ENCODE results near the gene KDELR1. TPM values are rescaled to one million over a fixed set of nuclear protein-coding genes. Genes with fewer than 3 reads are reported as not detected.

The KDELR1 gene
- total and polyA plus RNA-seq, 9 of the 15 experiments (the other 6 are each of a cell fraction or from before 2014, with no cell fraction given): 6.1 to 165 (median 58.5) TPM

GRCh38 chr19:48403606-48404005 lies 12.3 kb upstream of the KDELR1 start (continued):
- TF ChIP-seq, protein P1, sequence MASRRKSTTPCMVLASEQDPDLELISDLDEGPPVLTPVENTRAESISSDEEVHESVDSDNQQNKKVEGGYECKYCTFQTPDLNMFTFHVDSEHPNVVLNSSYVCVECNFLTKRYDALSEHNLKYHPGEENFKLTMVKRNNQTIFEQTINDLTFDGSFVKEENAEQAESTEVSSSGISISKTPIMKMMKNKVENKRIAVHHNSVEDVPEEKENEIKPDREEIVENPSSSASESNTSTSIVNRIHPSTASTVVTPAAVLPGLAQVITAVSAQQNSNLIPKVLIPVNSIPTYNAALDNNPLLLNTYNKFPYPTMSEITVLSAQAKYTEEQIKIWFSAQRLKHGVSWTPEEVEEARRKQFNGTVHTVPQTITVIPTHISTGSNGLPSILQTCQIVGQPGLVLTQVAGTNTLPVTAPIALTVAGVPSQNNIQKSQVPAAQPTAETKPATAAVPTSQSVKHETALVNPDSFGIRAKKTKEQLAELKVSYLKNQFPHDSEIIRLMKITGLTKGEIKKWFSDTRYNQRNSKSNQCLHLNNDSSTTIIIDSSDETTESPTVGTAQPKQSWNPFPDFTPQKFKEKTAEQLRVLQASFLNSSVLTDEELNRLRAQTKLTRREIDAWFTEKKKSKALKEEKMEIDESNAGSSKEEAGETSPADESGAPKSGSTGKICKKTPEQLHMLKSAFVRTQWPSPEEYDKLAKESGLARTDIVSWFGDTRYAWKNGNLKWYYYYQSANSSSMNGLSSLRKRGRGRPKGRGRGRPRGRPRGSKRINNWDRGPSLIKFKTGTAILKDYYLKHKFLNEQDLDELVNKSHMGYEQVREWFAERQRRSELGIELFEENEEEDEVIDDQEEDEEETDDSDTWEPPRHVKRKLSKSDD (conservative IDR thresholded peaks at IDR 0.05; ENCODE audit: low read length): no peak
- TF ChIP-seq BHLHE40 (IDR thresholded peaks at IDR 0.05; ENCODE audit: low read length): no peak
- no peak for TF ChIP-seq RNF2 (IDR thresholded peaks at IDR 0.05)
- TF ChIP-seq, protein P2, sequence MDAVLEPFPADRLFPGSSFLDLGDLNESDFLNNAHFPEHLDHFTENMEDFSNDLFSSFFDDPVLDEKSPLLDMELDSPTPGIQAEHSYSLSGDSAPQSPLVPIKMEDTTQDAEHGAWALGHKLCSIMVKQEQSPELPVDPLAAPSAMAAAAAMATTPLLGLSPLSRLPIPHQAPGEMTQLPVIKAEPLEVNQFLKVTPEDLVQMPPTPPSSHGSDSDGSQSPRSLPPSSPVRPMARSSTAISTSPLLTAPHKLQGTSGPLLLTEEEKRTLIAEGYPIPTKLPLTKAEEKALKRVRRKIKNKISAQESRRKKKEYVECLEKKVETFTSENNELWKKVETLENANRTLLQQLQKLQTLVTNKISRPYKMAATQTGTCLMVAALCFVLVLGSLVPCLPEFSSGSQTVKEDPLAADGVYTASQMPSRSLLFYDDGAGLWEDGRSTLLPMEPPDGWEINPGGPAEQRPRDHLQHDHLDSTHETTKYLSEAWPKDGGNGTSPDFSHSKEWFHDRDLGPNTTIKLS (IDR thresholded peaks at IDR 0.05; ENCODE audit: borderline replicate concordance, low read depth): peak; percentile 67; the same call in 1 of the 2 replicates
- no peak for TF ChIP-seq ETS2 (tag; IDR thresholded peaks at IDR 0.05; ENCODE audit: borderline replicate concordance, poor library complexity, severe bottlenecking)
- TF ChIP-seq NFATC3 (IDR thresholded peaks at IDR 0.05): no peak
- TF ChIP-seq ELF1 (tag; IDR thresholded peaks at IDR 0.05): 0 out of 2 replicates have a peak, but pooled peaks have one; percentile 33
- TF ChIP-seq TRIM28 (IDR thresholded peaks at IDR 0.05): no peak
- TF ChIP-seq RHOXF2B (CRISPR knock-in tag; conservative IDR thresholded peaks at IDR 0.05): no peak
- no peak for TF ChIP-seq SRSF7 (optimal IDR thresholded peaks at IDR 0.05; ENCODE audit: low read depth, low read length)
- TF ChIP-seq EP400 (IDR thresholded peaks at IDR 0.05): no peak
- no peak for TF ChIP-seq BCOR (IDR thresholded peaks at IDR 0.05)
- no peak for TF ChIP-seq ZNF583 (CRISPR knock-in tag; IDR thresholded peaks at IDR 0.05)
- peak; percentile 91 for TF ChIP-seq PRDM10 (IDR thresholded peaks at IDR 0.05; ENCODE audit: partially characterized antibody)
- TF ChIP-seq ZBED1 (IDR thresholded peaks at IDR 0.05): no peak
- no peak for TF ChIP-seq NR0B1 (IDR thresholded peaks at IDR 0.05; ENCODE audit: partially characterized antibody)
- TF ChIP-seq HCFC1 (IDR thresholded peaks at IDR 0.05; ENCODE audit: low read depth, low read length): peak; percentile 96
- TF ChIP-seq, protein P3, sequence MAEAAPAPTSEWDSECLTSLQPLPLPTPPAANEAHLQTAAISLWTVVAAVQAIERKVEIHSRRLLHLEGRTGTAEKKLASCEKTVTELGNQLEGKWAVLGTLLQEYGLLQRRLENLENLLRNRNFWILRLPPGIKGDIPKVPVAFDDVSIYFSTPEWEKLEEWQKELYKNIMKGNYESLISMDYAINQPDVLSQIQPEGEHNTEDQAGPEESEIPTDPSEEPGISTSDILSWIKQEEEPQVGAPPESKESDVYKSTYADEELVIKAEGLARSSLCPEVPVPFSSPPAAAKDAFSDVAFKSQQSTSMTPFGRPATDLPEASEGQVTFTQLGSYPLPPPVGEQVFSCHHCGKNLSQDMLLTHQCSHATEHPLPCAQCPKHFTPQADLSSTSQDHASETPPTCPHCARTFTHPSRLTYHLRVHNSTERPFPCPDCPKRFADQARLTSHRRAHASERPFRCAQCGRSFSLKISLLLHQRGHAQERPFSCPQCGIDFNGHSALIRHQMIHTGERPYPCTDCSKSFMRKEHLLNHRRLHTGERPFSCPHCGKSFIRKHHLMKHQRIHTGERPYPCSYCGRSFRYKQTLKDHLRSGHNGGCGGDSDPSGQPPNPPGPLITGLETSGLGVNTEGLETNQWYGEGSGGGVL (CRISPR knock-in tag; IDR thresholded peaks at IDR 0.05): no peak
- TF ChIP-seq ZNF668 (CRISPR knock-in tag; IDR thresholded peaks at IDR 0.05): no peak

Data from K562 (cell line).